SK-N-SH treated with all-trans-retinoic acid at 6 μM for 48 hours (cell line): Measurements from ENCODE around the gene NEAT1.

Source experiments
- ATAC-seq: fragments of 200-7000 bp; cut with Tn5 transposase; 3 replicates; pipeline ENCODE4 v1.9.1; 2020; ENCODE audit warnings: mild to moderate bottlenecking, moderate library complexity
- ARNTL ChIP-seq: fragments of 450-650 bp; formaldehyde crosslinking; IDR thresholded peaks from 2 replicates; pipeline ENCODE4 v1.5.0; 2020; ENCODE audit warnings: low read depth, mild to moderate bottlenecking, moderate library complexity, borderline replicate concordance
- BACH2 ChIP-seq: fragments of 250-450 bp; sonication (Bioruptor Pico); IDR thresholded peaks from 2 replicates; pipeline ENCODE4 v1.9.0; 2021; ENCODE audit warnings: mild to moderate bottlenecking, borderline replicate concordance
- CSDC2 ChIP-seq: fragments of 250-450 bp; sonication (Bioruptor Pico); IDR thresholded peaks from 2 replicates; pipeline ENCODE4 v1.5.0; 2020; ENCODE audit warnings: mild to moderate bottlenecking, moderate library complexity
- CSRNP3 ChIP-seq: fragments of 250-450 bp; sonication (Bioruptor Pico); IDR thresholded peaks from 2 replicates; pipeline ENCODE4 v1.5.1; 2021; ENCODE audit warnings: mild to moderate bottlenecking, moderate library complexity
- ESRRG ChIP-seq: fragments of 250-450 bp; sonication (Bioruptor Pico); IDR thresholded peaks from 2 replicates; pipeline ENCODE4 v1.6.1; 2021; ENCODE audit warnings: mild to moderate bottlenecking
- GLIS3 ChIP-seq: fragments of 250-450 bp; sonication (Bioruptor Pico); IDR thresholded peaks from 2 replicates; pipeline ENCODE4 v1.5.0; 2020; ENCODE audit warnings: mild to moderate bottlenecking, moderate library complexity
- ISL1 ChIP-seq: fragments of 250-450 bp; sonication (Bioruptor Pico); IDR thresholded peaks from 2 replicates; pipeline ENCODE4 v2.1.2; 2022; ENCODE audit warnings: mild to moderate bottlenecking, moderate library complexity
- PATZ1 ChIP-seq: fragments of 250-450 bp; sonication (Bioruptor Pico); IDR thresholded peaks from 2 replicates; pipeline ENCODE4 v1.8.0; 2020; ENCODE audit warnings: mild to moderate bottlenecking, moderate library complexity, borderline replicate concordance
- POU6F1 ChIP-seq: fragments of 250-450 bp; sonication (Bioruptor Pico); IDR thresholded peaks from 2 replicates; pipeline ENCODE4 v1.8.0; 2021; ENCODE audit warnings: low read depth, mild to moderate bottlenecking, moderate library complexity, borderline replicate concordance
- RARB ChIP-seq: fragments of 250-450 bp; sonication (Bioruptor Pico); IDR thresholded peaks from 2 replicates; pipeline ENCODE4 v1.8.0; 2021; ENCODE audit warnings: mild to moderate bottlenecking, moderate library complexity
- SNAI2 ChIP-seq: fragments of 250-450 bp; sonication (Bioruptor Pico); IDR thresholded peaks from 2 replicates; pipeline ENCODE4 v1.5.0; 2020; ENCODE audit warnings: mild to moderate bottlenecking, moderate library complexity
- TOX ChIP-seq: fragments of 250-450 bp; sonication (Bioruptor Pico); IDR thresholded peaks from 2 replicates; pipeline ENCODE4 v1.8.0; 2021; ENCODE audit warnings: mild to moderate bottlenecking, moderate library complexity, borderline replicate concordance
- TSHZ2 ChIP-seq: fragments of 250-450 bp; sonication (Bioruptor Pico); IDR thresholded peaks from 2 replicates; pipeline ENCODE4 v1.5.0; 2020; ENCODE audit warnings: mild to moderate bottlenecking, moderate library complexity
- ZC3H10 ChIP-seq: fragments of 250-450 bp; sonication (Bioruptor Pico); IDR thresholded peaks from 2 replicates; pipeline ENCODE4 v1.5.1; 2021; ENCODE audit warnings: mild to moderate bottlenecking, moderate library complexity
- ZFP3 ChIP-seq: fragments of 250-450 bp; sonication (Bioruptor Pico); IDR thresholded peaks from 2 replicates; pipeline ENCODE4 v1.5.0; 2020; ENCODE audit warnings: mild to moderate bottlenecking, moderate library complexity
- ZFP30 ChIP-seq: fragments of 450-650 bp; formaldehyde crosslinking; IDR thresholded peaks from 2 replicates; pipeline ENCODE4 v1.5.0; 2022; ENCODE audit warnings: mild to moderate bottlenecking, moderate library complexity
- ZNF565 ChIP-seq: fragments of 450-650 bp; formaldehyde crosslinking; conservative IDR thresholded peaks from 2 replicates; pipeline ENCODE4 v1.5.0; 2020; ENCODE audit warnings: low read depth, mild to moderate bottlenecking, moderate library complexity
- ZNF70 ChIP-seq: fragments of 450-650 bp; formaldehyde crosslinking; IDR thresholded peaks from 2 replicates; pipeline ENCODE4 v1.5.0; 2020; ENCODE audit warnings: mild to moderate bottlenecking, moderate library complexity

The NEAT1 gene

GRCh38 chr11:65396769-65397745 lies 25.5 kb upstream of the NEAT1 start:
- no peak for TF ChIP-seq GLIS3 (CRISPR knock-in tag)
- no peak for TF ChIP-seq ZFP3 (CRISPR knock-in tag)
- no peak for TF ChIP-seq ISL1 (CRISPR knock-in tag)
- TF ChIP-seq CSDC2 (CRISPR knock-in tag): no peak
- no peak for TF ChIP-seq CSRNP3 (CRISPR knock-in tag)
- TF ChIP-seq POU6F1 (CRISPR knock-in tag): no peak
- TF ChIP-seq RARB (CRISPR knock-in tag): no peak
- TF ChIP-seq ZNF565 (CRISPR knock-in tag): no peak
- no peak for TF ChIP-seq BACH2 (CRISPR knock-in tag)
- no peak for TF ChIP-seq TSHZ2 (CRISPR knock-in tag)
- no peak for ATAC-seq

- TF ChIP-seq ZNF70 (CRISPR knock-in tag) (no peak), ARNTL (CRISPR knock-in tag) (no peak), ZFP30 (CRISPR knock-in tag) (no peak), ESRRG (CRISPR knock-in tag) (no peak), ZC3H10 (no peak), ISL1 (CRISPR knock-in tag) (no peak), CSDC2 (CRISPR knock-in tag) (no peak), SNAI2 (CRISPR knock-in tag) (no peak), RARB (CRISPR knock-in tag) (no peak), PATZ1 (CRISPR knock-in tag) (no peak)
- ATAC-seq: no peak
Observed at GRCh38 chr11:65398362-65398910, 24.2 kb upstream of the NEAT1 start.

- TF ChIP-seq ZFP3 (CRISPR knock-in tag) (no peak), ZFP30 (CRISPR knock-in tag) (no peak), SNAI2 (CRISPR knock-in tag) (no peak), RARB (CRISPR knock-in tag) (no peak), ARNTL (CRISPR knock-in tag) (no peak), POU6F1 (CRISPR knock-in tag) (no peak), TOX (CRISPR knock-in tag) (no peak), ESRRG (CRISPR knock-in tag) (no peak)
Observed at GRCh38 chr11:65399249-65399648, 23.3 kb upstream of the NEAT1 start.

More at GRCh38 chr11:65399249-65399648, 23.3 kb upstream of the NEAT1 start:
- ATAC-seq: no peak
